ENCODE data around the gene ZNF106.
A peak's percentile ranks its signal among the peaks of the same experiment; 100 is the strongest.

ZNF106 gene

GRCh38 chr15:42511007-42511391, 20.1 kb upstream of the ZNF106 start:
- H3K79me2 ChIP-seq (ENCODE audit: control insufficient read depth, insufficient read depth, low read length, poor library complexity), result no peaks in the 10 kb centered on the region
- no peak overlapping the region for H2AK5ac ChIP-seq (ENCODE audit: low read length)
- H2BK5ac ChIP-seq (ENCODE audit: low read depth, low read length, poor library complexity), result no peak overlapping the region
- H4K12ac ChIP-seq (ENCODE audit: low read depth, low read length), result no peak overlapping the region
- no peak overlapping the region for H2BK120ac ChIP-seq (ENCODE audit: insufficient read depth, low read length, poor library complexity)
- no peak overlapping the region for H3K27ac ChIP-seq (ENCODE audit: low read depth, low read length)
- H3K23ac ChIP-seq (ENCODE audit: low read length), result no peak overlapping the region
- H3K4ac ChIP-seq (ENCODE audit: low read depth, low read length), result no peak overlapping the region
- H3K9ac ChIP-seq (ENCODE audit: low read length), result no peak overlapping the region
- H4K8ac ChIP-seq (ENCODE audit: low read depth, low read length), result no peak overlapping the region
- no peak overlapping the region for H3K18ac ChIP-seq (ENCODE audit: low read length)
- H3K79me1 ChIP-seq (ENCODE audit: low read length), result no peaks in the 10 kb centered on the region
- no CpG with 5 or more reads among the region's 4 CpGs for WGBS (ENCODE audit: extremely low coverage, insufficient coverage, insufficient read length)
- H2AFZ ChIP-seq (ENCODE audit: insufficient read depth, low read length, poor library complexity), result no peak overlapping the region
- no peak overlapping the region for H2BK12ac ChIP-seq (ENCODE audit: low read length)
- no peaks in the 10 kb centered on the region for H3K9me3 ChIP-seq (ENCODE audit: insufficient read depth, low read depth, low read length)
- H3K14ac ChIP-seq (ENCODE audit: low read length), result no peak overlapping the region
- peak; percentile 69 to 95 for DNase-seq
- peaks cover 7 to 8% of the 10 kb centered on the region in 2 experiments for H3K36me3 ChIP-seq (ENCODE audit: control insufficient read depth in 1 of 2, insufficient read depth in 2 of 2, low read length in 2 of 2)
- H3K27me3 ChIP-seq (ENCODE audit: insufficient read depth, low read length), result no peaks in the 10 kb centered on the region
- no peak overlapping the region for H3K4me2 ChIP-seq (ENCODE audit: low read length)
- H4K91ac ChIP-seq (ENCODE audit: low read depth, low read length), result no peak overlapping the region
- no peak overlapping the region for H3K4me3 ChIP-seq (ENCODE audit: low read depth, low read length)
- no peaks in the 10 kb centered on the region for H3K4me1 ChIP-seq (ENCODE audit: control insufficient read depth in 1 of 2, insufficient read depth in 2 of 2, low read length in 2 of 2)

GRCh38 chr15:42510258-42511006, 19.5 kb upstream of the ZNF106 start:
- Histone ChIP-seq H3K4me2 (ENCODE audit: low read length) (no peak overlapping the region), H3K9ac (ENCODE audit: low read length) (no peak overlapping the region), H4K12ac (ENCODE audit: low read depth, low read length) (no peak overlapping the region), H3K23ac (ENCODE audit: low read length) (no peak overlapping the region), H3K4me1 (ENCODE audit: control insufficient read depth in 1 of 2, insufficient read depth in 2 of 2, low read length in 2 of 2) (no peaks in the 10 kb centered on the region), H3K4me3 (ENCODE audit: low read depth, low read length) (no peak overlapping the region), H2AK5ac (ENCODE audit: low read length) (no peak overlapping the region), H3K9me3 (ENCODE audit: insufficient read depth, low read depth, low read length) (no peaks in the 10 kb centered on the region), H3K4ac (ENCODE audit: low read depth, low read length) (no peak overlapping the region), H3K18ac (ENCODE audit: low read length) (no peak overlapping the region), H3K79me2 (ENCODE audit: control insufficient read depth, insufficient read depth, low read length, poor library complexity) (no peaks in the 10 kb centered on the region), H2AFZ (ENCODE audit: insufficient read depth, low read length, poor library complexity) (no peak overlapping the region), H4K91ac (ENCODE audit: low read depth, low read length) (no peak overlapping the region), H3K36me3 (ENCODE audit: control insufficient read depth in 1 of 2, insufficient read depth in 2 of 2, low read length in 2 of 2) (peaks cover 8 to 9% of the 10 kb centered on the region in 2 experiments), H3K27ac (ENCODE audit: low read depth, low read length) (no peak overlapping the region), H2BK120ac (ENCODE audit: insufficient read depth, low read length, poor library complexity) (no peak overlapping the region), H3K27me3 (ENCODE audit: insufficient read depth, low read length) (no peaks in the 10 kb centered on the region), H4K8ac (ENCODE audit: low read depth, low read length) (no peak overlapping the region), H3K14ac (ENCODE audit: low read length) (no peak overlapping the region), H2BK5ac (ENCODE audit: low read depth, low read length, poor library complexity) (no peak overlapping the region), H2BK12ac (ENCODE audit: low read length) (no peak overlapping the region), H3K79me1 (ENCODE audit: low read length) (no peaks in the 10 kb centered on the region)
- DNase-seq, result peak; percentile 69 to 87
- WGBS (ENCODE audit: extremely low coverage, insufficient coverage, insufficient read length), result no CpG with 5 or more reads among the region's 4 CpGs

- peak; percentile 16 to 47 for DNase-seq
Observed at GRCh38 chr15:42508263-42508690, 17.3 kb upstream of the ZNF106 start.

GRCh38 chr15:42507514-42507913, 16.6 kb upstream of the ZNF106 start:
- Histone ChIP-seq H2BK12ac (ENCODE audit: low read length) (no peak overlapping the region), H3K36me3 (ENCODE audit: control insufficient read depth in 1 of 2, insufficient read depth in 2 of 2, low read length in 2 of 2) (peaks cover 0 to 3% of the 10 kb centered on the region in 2 experiments), H3K14ac (ENCODE audit: low read length) (no peak overlapping the region), H3K79me1 (ENCODE audit: low read length) (no peaks in the 10 kb centered on the region), H3K4ac (ENCODE audit: low read depth, low read length) (no peak overlapping the region), H3K4me2 (ENCODE audit: low read length) (no peak overlapping the region), H2BK5ac (ENCODE audit: low read depth, low read length, poor library complexity) (no peak overlapping the region), H2AFZ (ENCODE audit: insufficient read depth, low read length, poor library complexity) (no peak overlapping the region), H4K8ac (ENCODE audit: low read depth, low read length) (no peak overlapping the region), H3K27ac (ENCODE audit: low read depth, low read length) (no peak overlapping the region), H4K12ac (ENCODE audit: low read depth, low read length) (no peak overlapping the region), H2BK120ac (ENCODE audit: insufficient read depth, low read length, poor library complexity) (no peak overlapping the region), H3K23ac (ENCODE audit: low read length) (no peak overlapping the region), H3K4me1 (ENCODE audit: control insufficient read depth in 1 of 2, insufficient read depth in 2 of 2, low read length in 2 of 2) (no peaks in the 10 kb centered on the region), H3K9ac (ENCODE audit: low read length) (no peak overlapping the region), H4K91ac (ENCODE audit: low read depth, low read length) (no peak overlapping the region), H3K79me2 (ENCODE audit: control insufficient read depth, insufficient read depth, low read length, poor library complexity) (no peaks in the 10 kb centered on the region), H3K4me3 (ENCODE audit: low read depth, low read length) (no peak overlapping the region), H2AK5ac (ENCODE audit: low read length) (no peak overlapping the region), H3K9me3 (ENCODE audit: insufficient read depth, low read depth, low read length) (no peaks in the 10 kb centered on the region), H3K18ac (ENCODE audit: low read length) (no peak overlapping the region), H3K27me3 (ENCODE audit: insufficient read depth, low read length) (no peaks in the 10 kb centered on the region)
- no CpG with 5 or more reads among the region's 4 CpGs for WGBS (ENCODE audit: extremely low coverage, insufficient coverage, insufficient read length)
- DNase-seq, result no peak

More at GRCh38 chr15:42508263-42508690, 17.3 kb upstream of the ZNF106 start:
- no peaks in the 10 kb centered on the region for H3K4me1 ChIP-seq (ENCODE audit: control insufficient read depth in 1 of 2, insufficient read depth in 2 of 2, low read length in 2 of 2)
- no peaks in the 10 kb centered on the region for H3K79me2 ChIP-seq (ENCODE audit: control insufficient read depth, insufficient read depth, low read length, poor library complexity)
- no peaks in the 10 kb centered on the region for H3K79me1 ChIP-seq (ENCODE audit: low read length)
- no peak overlapping the region for H2AK5ac ChIP-seq (ENCODE audit: low read length)
- H3K9me3 ChIP-seq (ENCODE audit: insufficient read depth, low read depth, low read length), result no peaks in the 10 kb centered on the region
- no peak overlapping the region for H3K4me2 ChIP-seq (ENCODE audit: low read length)
- H2BK12ac ChIP-seq (ENCODE audit: low read length), result no peak overlapping the region
- no peak overlapping the region for H3K18ac ChIP-seq (ENCODE audit: low read length)
- H3K9ac ChIP-seq (ENCODE audit: low read length), result no peak overlapping the region
- no peak overlapping the region for H3K27ac ChIP-seq (ENCODE audit: low read depth, low read length)
- H2BK120ac ChIP-seq (ENCODE audit: insufficient read depth, low read length, poor library complexity), result no peak overlapping the region
- no peak overlapping the region for H3K4ac ChIP-seq (ENCODE audit: low read depth, low read length)
- no CpG with 5 or more reads among the region's 9 CpGs for WGBS (ENCODE audit: extremely low coverage, insufficient coverage, insufficient read length)
- H3K14ac ChIP-seq (ENCODE audit: low read length), result no peak overlapping the region
- H3K27me3 ChIP-seq (ENCODE audit: insufficient read depth, low read length), result no peaks in the 10 kb centered on the region
- H4K8ac ChIP-seq (ENCODE audit: low read depth, low read length), result no peak overlapping the region
- no peak overlapping the region for H2AFZ ChIP-seq (ENCODE audit: insufficient read depth, low read length, poor library complexity)
- no peak overlapping the region for H4K12ac ChIP-seq (ENCODE audit: low read depth, low read length)
- H3K23ac ChIP-seq (ENCODE audit: low read length), result no peak overlapping the region
- H3K36me3 ChIP-seq (ENCODE audit: control insufficient read depth in 1 of 2, insufficient read depth in 2 of 2, low read length in 2 of 2), result peaks cover 0 to 3% of the 10 kb centered on the region in 2 experiments
- no peak overlapping the region for H4K91ac ChIP-seq (ENCODE audit: low read depth, low read length)
- H2BK5ac ChIP-seq (ENCODE audit: low read depth, low read length, poor library complexity), result no peak overlapping the region
- no peak overlapping the region for H3K4me3 ChIP-seq (ENCODE audit: low read depth, low read length)

All from trophoblast cell (in vitro differentiated cells and primary cell).